Upper lobe of right lung (tissue), 1 donor: ENCODE results near the gene OGA. TPM values are rescaled to one million over a fixed set of nuclear protein-coding genes. Genes with fewer than 3 reads are reported as not detected.

Source experiments
- ATAC-seq: fragments of 200-7000 bp; cut with Tn5 transposase; one replicate; pipeline ENCODE4 v1.9.1; 2020; ENCODE audit warnings: mild to moderate bottlenecking, moderate library complexity
- DNase-seq: peaks from one replicate; pipeline ENCODE4 v3.0.0-alpha.2; 2020
- H3K27ac ChIP-seq: fragments of 200-600 bp; one replicate; pipeline ENCODE4 v1.8.0; 2022
- H3K27me3 ChIP-seq: fragments of 200-600 bp; one replicate; pipeline ENCODE4 v1.8.0; 2022; ENCODE audit warnings: mild to moderate bottlenecking
- H3K36me3 ChIP-seq: fragments of 200-600 bp; one replicate; pipeline ENCODE4 v1.8.0; 2022
- H3K4me1 ChIP-seq: fragments of 200-600 bp; one replicate; pipeline ENCODE4 v1.8.0; 2022
- H3K4me3 ChIP-seq: fragments of 200-600 bp; one replicate; pipeline ENCODE4 v1.8.0; 2022; ENCODE audit warnings: mild to moderate bottlenecking
- H3K9me3 ChIP-seq: fragments of 200-600 bp; one replicate; pipeline ENCODE4 v1.8.0; 2022
- CTCF ChIP-seq: fragments of 200-600 bp; IDR thresholded peaks from one replicate; pipeline ENCODE4 v1.8.0; 2022; ENCODE audit warnings: antibody characterized with exemption
- intact Hi-C: fragments of 100-400 bp; cut with DNase I; formaldehyde crosslinking; loops from one replicate; pipeline ENCODE4 v1.11.0; 2022
- total RNA-seq: library from RNA; stranded (reverse); fragmentation: NEBNext Ultra II Directional; extraction: Animal tissue kit (Norgen Biotek cat#: 25700); gene quantifications from one replicate; pipeline ENCODE4 v1.2.1, GENCODE V29; 2021
- donor health status: DM: no; HTN: yes; CAD: no; lungs with severe emphysema.

OGA gene
- total RNA-seq, 1 donor from 2014 or later, result 91.6 TPM

GRCh38 chr10:101744267-101744666 is 74.0 kb downstream of the OGA start:
- Histone ChIP-seq H3K36me3 (no peaks in the 10 kb centered on the region), H3K4me3 (no peak overlapping the region), H3K9me3 (no peaks in the 10 kb centered on the region), H3K4me1 (peaks cover 4% of the 10 kb centered on the region), H3K27ac (no peak overlapping the region), H3K27me3 (peaks cover 20% of the 10 kb centered on the region)
- DNase-seq, result no peak
- no peak for ATAC-seq
- TF ChIP-seq CTCF, result no peak
- intact Hi-C loops, result no loop called here

GRCh38 chr10:101741938-101742337 is 76.3 kb downstream of the OGA start:
- Histone ChIP-seq H3K4me3 (no peak overlapping the region), H3K36me3 (no peaks in the 10 kb centered on the region), H3K27me3 (peaks cover 31% of the 10 kb centered on the region), H3K9me3 (no peaks in the 10 kb centered on the region), H3K27ac (no peak overlapping the region), H3K4me1 (peaks cover 4% of the 10 kb centered on the region)
- ATAC-seq, result no peak
- no peak for TF ChIP-seq CTCF
- DNase-seq, result no peak
- intact Hi-C loops, result no loop called here

GRCh38 chr10:101736666-101737065 is 81.6 kb downstream of the OGA start:
- no peak for ATAC-seq
- intact Hi-C loops, result no loop called here
- TF ChIP-seq CTCF, result no peak

More at GRCh38 chr10:101736666-101737065, 81.6 kb downstream of the OGA start:
- Histone ChIP-seq H3K36me3 (no peaks in the 10 kb centered on the region), H3K4me1 (no peaks in the 10 kb centered on the region), H3K27ac (no peak overlapping the region), H3K4me3 (no peak overlapping the region), H3K9me3 (no peaks in the 10 kb centered on the region), H3K27me3 (peaks cover 25% of the 10 kb centered on the region)
- DNase-seq, result no peak

Other genes starting within 250 kb of the OGA start
- gene POLL, start 230.2 kb downstream of the OGA start, total RNA-seq, result 30.4 TPM
- 7.2 TPM for gene DPCD, start 230.1 kb downstream of the OGA start, total RNA-seq
- gene FBXW4, start 123.3 kb downstream of the OGA start, total RNA-seq, result 94.3 TPM
- gene FGF8, start 42.3 kb downstream of the OGA start, total RNA-seq, result 1.2 TPM
- gene NPM3, start 35.0 kb downstream of the OGA start, total RNA-seq, result 18.0 TPM
- 3.0 TPM for gene KCNIP2, start 25.4 kb upstream of the OGA start, total RNA-seq
- 37.2 TPM for gene ARMH3, start 237.7 kb upstream of the OGA start, total RNA-seq
- 22.6 TPM for gene HPS6, start 246.9 kb upstream of the OGA start, total RNA-seq